Measurements from ENCODE around the gene GSG1L. TPM values are rescaled to one million over a fixed set of nuclear protein-coding genes. Genes with fewer than 3 reads are reported as not detected.

Gene GSG1L
- total RNA-seq, 1 experiment from 2014 or later = not detected

DNA sequence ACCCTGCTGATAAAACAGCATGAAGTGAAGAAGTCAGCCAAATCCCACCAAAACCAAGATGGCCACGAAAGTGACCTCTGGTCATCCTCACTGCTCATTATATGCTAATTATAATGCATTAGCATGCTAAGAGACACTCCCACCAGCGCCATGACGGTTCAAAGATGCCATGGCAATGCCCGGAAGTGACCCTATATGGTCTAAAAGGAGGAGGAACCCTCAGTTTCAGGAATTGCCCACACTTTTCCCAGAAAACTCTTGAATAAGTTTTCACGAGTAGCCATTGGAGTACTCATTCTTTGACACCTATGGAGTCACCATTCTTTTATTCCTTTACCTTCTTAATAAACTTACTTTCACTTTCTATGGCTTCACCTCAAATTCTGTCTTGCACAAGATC is 44.3 kb downstream of the GSG1L start:
- DNase-seq (ENCODE audit: low read depth) = no peak

DNA sequence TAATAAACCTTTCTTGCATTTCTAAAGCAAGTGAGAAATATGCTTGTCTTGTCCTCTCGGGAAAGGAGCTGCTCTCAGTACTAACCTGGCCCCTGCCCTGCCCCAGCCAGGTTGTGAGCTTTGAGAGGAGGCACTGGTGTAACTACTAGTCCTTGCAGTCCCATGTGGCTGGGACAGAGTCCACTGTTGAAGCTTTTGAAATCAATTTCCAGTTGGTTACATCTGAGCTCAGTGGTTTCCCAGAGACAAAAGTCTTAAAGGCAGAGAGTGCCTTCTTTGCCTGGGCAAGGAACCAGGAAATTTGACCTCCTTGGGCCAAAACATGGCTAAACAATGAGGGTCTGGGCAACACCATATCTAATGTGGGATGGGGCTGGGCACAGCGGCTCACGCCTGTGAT is 48.7 kb downstream of the GSG1L start:
- DNase-seq (ENCODE audit: low read depth) = no peak

DNA sequence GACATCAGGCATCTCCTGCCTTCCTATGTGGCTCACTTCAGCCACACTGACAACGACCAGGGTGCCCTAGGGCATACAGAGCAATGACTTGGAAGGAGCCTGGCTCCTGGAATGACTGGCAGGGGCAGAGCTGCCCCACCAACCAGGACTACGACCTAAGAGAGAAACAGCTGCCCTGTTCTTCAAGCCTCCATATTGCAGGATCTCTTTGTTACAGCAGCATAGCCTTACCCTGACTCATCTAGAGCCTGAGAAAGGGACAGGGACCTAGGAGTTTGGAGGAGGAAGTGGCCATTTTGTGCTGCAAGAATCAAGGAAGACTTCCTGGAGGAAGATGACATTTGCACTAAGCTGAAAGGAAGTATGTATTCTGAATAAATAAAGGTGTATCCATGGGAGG is 49.6 kb downstream of the GSG1L start:
- no peak for DNase-seq (ENCODE audit: low read depth)

DNA sequence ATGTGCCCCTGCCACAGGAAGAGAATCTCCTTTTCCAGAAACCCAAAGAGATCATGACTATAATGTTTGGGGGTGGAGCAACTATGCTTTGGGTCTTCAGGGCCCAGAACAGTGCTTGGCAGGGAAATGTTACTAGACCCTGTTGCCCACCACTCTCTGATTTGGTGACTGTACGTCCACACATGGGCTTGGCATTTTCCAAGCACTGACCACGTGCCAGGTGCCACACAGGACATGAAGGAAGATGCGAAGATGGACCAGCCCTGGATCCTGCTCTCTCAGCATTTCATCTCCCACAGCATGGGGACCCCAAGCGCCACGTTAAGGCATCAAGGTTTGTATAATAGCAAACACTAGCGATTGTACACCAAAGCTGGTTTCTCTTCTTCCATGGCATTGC is 50.1 kb downstream of the GSG1L start:
- DNase-seq (ENCODE audit: low read depth) = no peak

DNA sequence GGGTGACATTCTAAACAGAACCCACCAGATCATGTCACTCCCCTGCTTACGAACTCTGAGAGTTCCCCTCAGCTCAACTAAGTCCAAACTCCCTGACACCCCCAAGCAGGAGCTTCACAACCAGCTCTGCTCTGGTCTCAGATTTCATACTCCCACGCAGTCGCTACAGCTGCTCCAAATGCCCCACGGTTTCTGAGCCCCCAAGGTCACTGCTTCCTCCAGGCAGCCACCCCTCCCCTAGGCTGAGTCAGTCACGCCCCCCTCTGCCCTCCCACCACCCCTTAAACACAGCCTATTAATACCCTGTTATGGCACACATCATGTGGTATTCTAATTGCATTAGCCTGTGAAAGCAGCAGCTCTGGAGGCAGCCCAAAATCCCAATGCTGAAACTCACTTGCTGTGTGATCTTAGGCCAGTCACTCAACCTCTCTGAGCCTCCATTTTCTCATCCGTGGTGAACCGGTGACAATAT is 51.5 kb downstream of the GSG1L start:
- DNase-seq (ENCODE audit: low read depth) = peak; percentile 27

DNA sequence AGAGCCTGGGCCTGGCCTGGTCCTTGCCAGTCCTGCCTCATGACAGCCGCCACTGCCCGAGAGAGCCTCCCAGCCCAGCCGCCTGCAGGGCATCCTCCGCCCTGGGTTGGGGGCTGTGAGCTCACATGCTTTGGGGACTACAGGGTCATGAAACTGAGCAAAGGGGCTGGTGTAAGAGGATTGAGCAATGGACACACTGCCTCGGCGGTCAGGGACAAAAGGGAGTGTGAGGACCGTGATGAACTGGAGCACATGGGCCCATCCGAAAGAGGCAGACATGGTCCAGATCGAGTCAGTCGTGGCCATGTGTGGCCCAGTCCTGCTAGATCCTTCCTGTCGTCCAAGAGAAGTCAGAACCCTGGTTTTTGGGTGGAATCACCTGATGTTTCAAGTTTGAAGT is 52.3 kb downstream of the GSG1L start:
- no peak for DNase-seq (ENCODE audit: low read depth)

DNA sequence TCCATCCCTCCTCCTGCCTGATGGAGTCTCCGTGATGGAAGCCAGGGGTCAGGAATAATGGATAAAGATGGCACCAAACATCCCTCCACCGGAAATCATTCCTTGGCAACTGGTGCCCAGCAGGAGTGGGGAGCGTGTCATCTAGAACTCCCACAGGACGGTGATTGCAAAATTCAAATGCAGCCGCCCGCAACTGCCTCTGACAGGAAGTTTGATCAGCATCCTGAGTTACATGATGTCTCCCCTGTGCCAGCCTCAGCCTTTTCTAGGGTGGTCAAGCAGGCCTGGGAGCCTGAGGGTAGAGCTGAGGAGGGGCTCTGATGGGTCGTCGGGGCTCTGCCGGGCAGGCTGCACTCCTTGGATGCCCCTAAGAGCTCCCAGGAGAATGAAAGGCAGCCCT is 52.8 kb downstream of the GSG1L start:
- peak; percentile 46 for DNase-seq (ENCODE audit: low read depth)

DNA sequence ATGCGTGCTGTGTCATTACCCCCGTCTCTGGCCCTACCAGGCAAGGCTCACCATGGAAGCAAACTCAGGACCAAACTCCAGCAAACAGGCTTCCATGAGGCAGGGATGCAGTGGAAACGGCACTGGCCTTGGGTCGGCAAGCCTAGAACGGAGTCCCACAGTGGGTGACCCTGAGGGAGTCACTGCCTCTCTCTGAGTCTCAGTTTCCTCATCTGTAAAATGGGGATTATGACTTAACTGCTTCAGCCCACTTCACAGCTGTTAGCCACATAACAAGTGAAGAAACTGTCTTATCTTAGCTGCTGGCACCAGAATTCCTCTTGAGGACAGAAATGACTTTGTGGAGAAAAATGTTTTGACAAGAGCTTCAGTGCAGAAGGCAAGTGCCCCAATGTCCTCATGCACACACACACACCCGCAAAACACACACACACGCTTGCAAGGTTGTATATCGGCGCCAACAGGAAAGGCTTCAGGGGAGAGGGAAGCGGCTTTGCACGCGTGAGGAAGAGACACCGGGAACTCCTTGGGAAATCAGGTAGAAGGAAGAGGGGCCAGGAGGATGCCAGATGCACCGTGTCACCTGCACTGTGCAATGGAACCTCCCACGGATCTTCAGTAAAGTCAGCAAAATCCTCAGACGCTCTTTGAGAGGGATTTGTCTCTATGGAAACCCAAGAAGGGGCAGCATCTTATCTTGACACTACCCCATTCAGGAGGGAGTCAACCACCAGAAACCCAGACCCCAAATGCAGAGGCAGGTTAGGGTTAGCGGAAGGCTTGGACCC is 53.7 kb downstream of the GSG1L start:
- DNase-seq (ENCODE audit: low read depth) = no peak

DNA sequence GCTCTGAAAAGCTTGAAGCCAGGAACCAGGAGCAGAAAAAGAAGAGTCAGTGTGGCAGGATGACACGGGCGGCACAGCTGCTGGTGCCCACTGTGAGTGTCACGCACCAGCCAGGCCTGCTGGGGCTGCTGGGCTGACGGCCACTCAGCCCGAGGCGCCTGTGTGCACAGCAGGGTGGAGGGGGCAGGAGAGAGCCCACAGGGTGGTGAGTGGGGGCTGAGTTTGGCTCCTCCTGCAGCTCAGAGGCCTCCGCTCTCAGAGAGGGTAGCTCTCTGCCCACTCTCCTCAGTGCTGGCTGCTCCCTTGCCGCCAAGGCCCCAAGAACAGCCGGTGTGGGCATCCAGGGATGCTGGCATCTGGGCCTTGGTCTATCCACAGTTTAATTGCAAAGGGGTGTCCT is 59.6 kb downstream of the GSG1L start:
- no peak for DNase-seq (ENCODE audit: low read depth)

DNA sequence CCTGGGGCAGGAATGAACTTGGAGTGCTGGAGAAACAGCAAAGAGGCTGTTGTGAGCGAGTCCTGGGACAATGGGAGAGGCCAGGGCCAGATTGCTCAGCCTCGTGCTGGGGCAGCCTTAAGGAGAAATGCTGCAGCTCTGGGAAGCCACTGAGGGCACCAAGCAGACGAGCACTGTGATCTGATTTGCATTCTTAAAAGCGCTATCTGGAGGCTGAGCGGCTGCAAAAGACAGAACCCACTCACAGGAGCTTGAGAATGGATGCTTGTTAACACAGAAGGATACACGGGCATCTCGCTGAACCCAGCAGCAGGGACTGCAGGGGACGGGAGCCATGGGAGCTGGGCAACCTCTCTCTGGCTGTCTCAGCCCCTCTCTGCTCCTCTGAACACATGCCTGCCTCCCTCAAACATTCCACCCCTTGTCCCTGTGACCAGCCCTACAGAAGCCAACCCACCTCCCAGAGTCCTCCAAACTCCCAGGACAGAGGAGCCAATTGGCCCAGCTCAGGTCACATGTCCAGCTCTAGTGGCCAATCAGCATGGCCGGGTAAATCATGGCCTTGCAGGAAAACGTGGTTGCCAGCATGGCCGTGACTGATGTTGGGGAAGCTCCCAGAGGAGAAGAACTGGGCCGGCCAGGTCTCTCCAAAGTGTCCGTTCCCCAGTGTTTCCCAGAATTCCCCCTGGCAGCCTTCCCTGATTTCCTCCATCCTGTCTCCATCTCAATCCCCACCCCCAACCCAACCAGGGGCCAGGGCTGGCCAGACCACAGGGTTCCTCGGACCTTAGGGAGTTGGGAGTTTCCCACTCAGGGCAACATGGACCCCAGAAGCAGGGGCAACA is 60.3 kb downstream of the GSG1L start:
- no peak for DNase-seq (ENCODE audit: low read depth)

DNA sequence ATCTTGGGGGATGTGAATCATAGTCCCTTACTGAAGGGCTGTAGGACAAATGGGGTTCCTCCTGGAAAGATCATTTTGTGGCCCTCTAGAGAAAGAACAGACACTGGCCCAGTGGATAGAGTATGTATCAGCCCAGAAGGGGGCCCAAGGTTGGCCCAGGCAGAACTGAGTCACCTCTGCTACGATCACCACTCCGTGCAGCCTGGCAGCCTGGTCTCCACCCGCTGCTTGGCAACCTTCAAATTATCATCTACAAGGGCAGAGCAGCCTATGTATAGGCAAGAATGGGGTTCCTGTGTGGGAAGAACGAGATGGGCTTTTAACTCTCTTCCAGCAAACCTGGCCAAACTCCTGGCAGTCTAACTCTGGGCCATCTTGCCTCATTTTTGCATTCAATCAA is 61.9 kb downstream of the GSG1L start:
- DNase-seq (ENCODE audit: low read depth) = no peak

DNA sequence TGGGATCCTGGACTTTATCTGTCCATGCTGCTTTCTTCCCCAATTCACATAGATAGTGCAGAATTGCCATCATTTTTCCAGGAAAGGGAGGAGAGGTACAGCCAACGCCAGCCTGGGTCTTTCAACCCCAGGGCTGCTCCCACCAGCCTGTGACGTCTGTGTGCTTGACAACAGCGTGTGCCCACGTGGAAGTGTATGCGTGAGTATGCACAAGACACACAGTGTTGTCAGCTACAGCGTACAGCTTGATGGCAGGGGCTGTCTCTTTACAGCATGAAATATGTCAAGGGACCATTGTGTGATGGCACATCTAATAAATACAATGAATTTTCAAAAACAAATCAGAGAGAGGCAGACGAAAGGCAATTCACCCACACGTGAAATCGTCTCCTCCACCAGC is 62.3 kb downstream of the GSG1L start:
- DNase-seq (ENCODE audit: low read depth) = no peak

DNA sequence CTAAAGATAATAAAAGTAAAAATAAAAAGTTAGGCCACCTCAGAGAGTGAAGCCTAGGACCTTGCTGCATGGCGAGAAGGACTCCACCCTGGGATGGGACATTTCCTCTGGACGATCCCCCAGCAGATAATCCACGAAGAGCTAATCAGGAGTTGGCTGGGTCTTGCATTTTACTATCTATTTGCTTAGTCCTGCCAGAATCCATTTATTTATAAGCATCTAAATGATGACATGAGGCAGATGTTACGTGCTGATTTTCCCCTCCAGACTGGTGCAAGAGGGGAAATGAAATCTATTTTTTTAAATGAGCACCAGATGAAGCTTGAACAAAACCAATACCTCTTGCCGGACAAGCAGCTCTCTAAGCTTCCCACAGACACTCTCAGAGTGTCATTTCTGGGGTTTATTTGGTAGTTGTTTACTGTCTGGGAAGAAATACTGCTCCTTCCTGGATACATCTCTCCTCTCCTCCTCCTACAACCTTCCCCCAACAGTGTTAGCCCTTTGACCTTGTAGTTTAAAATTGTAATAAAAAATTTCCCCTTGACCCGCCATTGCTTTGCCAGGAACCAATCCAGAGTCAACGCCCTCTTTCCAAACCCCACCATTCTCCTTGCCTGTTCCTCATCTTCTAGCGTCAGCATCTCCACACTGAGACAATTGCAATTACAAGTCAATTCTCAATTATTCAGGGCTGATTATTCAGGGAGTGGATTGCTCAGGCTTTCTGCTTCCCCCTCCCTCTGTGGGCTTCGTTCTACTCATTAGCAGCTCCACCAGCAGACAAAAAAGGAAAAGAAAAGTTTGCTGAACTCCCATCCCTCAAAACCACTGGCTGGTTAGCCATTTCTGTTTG is 63.0 kb downstream of the GSG1L start:
- no peak for DNase-seq (ENCODE audit: low read depth)

DNA sequence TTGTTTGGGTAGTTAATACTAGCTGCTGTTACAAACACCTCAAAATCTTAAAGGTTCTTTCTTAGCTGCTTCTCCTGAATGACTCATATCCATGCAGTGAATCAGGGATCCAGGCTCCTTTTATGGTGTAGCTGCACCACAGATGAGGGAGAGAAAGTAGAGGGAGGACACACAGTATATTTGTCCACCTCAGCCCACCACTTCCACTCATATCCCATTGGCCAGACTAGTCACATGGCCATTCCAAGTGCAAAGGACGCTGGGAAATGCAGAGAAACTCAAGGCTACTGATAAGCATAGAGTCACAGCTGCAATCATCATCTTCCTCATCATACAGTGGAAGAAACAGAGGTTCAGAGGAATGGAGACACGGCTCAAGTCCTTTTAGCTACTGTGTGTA is 63.8 kb downstream of the GSG1L start:
- no peak for DNase-seq (ENCODE audit: low read depth)

DNA sequence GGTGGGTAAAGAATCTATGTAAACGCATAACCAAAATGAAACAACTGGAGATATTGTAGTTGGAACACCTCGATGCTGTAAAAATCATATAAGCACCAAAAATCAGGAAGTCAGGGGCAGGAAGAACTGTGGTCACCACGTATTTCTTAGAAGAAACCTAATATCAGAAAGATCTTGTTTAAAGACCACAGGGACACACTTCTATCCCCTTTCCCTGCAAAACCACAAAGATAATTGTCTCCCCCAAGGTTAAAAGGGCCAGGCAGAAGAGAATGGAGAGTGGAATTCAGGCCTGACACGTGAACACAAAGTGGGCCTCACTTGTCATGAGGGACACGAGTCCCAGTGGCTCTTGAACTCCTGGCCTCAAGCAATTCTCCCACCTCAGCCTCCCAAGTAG is 68.1 kb downstream of the GSG1L start:
- no peak for DNase-seq (ENCODE audit: low read depth)

DNA sequence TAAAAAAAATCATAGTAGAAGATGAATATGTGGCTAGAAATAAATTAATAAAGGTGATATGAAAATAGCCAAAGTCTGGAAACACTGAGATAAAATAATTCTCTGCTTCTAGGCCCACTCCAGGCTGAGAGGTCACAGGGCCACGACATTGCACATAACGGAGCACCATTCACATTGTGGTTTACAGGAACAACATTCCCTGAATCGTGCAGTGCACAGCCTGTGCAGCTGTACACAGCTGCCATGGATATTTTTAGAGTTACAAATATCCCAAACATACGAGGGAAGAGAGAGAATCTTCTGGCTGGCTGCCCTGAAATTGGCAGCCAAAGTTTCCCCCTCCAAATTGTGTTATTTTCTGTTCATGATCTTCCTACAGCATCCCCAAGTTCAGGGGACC is 68.8 kb downstream of the GSG1L start:
- DNase-seq (ENCODE audit: low read depth) = no peak

DNA sequence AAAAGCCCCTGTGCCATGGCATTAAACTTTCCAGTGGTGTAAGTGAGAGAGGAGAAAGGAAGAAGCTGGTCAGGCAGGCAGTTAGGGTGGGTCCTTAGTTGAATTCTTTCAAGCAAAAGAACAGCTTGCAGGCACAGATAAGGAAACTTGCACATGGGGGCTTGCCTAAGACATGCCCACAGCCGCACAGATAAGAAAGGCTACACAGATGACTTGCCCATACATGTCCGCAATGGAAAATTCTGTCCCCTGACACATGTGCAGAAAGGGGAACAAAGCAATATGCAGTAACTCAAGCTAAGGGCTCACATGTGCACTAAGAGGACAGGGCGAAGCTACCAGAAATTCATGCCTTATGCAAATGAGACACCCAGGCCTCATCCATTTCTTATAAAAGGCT is 69.9 kb downstream of the GSG1L start:
- no peak for DNase-seq (ENCODE audit: low read depth)

DNA sequence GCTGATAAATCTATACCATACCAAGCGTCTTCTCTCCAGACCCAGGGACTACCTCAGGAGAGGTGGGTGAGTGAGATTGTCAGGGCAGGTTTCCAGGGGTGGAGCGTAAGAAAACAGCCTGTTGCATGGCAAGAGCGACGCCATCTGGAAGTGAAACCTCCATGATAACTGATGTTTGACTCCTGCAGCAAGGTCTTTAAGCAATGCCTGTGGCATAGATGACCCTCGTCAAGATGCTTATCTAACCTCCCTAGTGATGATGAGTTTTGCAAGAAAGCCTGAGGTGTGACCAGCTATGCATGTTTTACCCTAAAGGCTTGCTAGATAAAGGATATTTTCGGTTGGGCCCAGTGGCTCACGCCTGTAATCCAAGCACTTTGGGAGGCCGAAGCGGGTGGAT is 71.6 kb downstream of the GSG1L start:
- DNase-seq (ENCODE audit: low read depth) = no peak

DNA sequence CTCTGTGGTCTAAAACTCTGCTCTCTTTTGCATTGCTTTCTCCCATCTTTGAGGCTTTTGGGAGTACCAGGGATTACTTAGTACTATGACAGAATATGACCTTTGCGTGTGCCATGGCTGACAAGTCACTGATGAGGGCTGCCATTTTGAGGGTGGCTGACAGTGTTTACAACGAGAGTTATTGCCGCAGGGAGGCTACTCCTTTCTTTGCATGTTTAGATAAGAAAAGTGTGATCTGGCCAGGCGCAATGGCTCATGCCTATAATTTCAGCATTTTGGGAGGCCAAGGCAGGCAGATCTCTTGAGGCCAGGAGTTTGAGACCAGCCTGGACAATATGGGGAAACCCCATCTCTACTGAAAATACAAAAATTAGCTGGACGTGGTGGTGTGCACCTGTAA is 77.5 kb downstream of the GSG1L start:
- no peak for DNase-seq (ENCODE audit: low read depth)

DNA sequence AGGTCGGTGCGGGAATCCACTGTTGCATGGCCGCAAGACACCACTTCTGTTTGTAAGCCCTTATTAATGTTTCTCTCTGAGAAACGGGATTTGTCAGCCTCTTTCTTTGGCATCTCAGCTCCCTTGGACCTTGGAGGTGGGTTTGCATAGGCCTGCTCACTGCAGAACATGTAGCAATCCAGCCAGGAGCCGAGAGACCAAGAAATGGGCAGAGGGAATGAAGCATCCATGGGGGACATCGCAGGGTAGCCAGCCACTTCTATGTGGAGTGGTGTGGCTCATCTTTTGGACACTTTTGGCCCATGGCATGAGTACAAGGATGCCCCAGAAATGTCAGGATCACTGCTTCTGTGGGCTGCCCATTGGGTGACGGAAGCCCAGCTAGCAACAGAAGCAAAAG is 79.4 kb downstream of the GSG1L start:
- DNase-seq (ENCODE audit: low read depth) = no peak

DNA sequence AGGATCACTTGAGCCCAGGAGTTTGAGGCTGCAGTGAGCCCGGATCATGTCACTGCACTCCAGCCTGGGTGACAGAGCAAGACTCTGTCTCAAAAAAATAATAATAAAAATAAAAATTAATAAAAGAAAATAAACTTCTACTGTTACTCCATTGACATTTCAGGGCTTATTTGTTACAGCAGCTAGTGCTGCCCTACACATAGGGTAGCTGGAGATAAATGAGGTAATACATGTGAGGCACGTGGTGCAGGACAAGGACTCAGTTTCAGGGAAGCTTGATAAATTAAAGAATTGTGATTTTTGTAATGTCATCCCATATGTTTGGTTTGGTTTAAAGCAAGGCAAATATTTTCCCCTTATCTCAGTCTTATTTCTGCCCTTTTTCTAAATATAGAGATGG is 80.3 kb downstream of the GSG1L start:
- DNase-seq (ENCODE audit: low read depth) = no peak

DNA sequence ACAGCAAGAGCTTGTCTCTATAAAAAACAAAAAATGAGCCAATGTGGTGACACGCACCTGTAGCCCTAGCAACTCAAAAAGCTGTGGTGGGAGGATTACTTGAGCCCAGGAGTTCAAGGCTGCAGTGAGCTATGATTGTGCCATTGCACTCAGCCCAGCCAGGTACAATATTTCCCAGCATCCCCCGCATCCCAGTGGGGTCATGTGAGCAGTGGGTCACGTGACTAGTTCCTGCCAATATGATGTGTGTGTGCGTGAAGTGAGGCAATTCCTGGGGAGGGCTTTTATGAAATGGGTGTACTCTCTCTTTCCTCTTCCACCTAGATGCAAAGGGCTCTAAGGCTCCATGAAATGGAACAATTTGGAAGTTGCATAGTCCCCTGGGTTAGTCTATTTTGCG is 81.3 kb downstream of the GSG1L start:
- no peak for DNase-seq (ENCODE audit: low read depth)
